HepG2 (cell line): ENCODE measurements around the gene ZNRF3. TPM values are rescaled to one million over a fixed set of nuclear protein-coding genes. Genes with fewer than 3 reads are reported as not detected.

Source experiments
- ARNTL ChIP-seq: sonication (generic); formaldehyde crosslinking; IDR thresholded peaks from 2 replicates; pipeline ENCODE4 v1.4.0; 2020; ENCODE audit warnings: mild to moderate bottlenecking, missing genetic modification reagents
- BCL6 ChIP-seq: IDR thresholded peaks from 2 replicates; pipeline ENCODE4 v1.6.1; 2016; ENCODE audit warnings: missing genetic modification reagents, missing compliant biosample characterization
- BRCA1 ChIP-seq: sonication (generic); formaldehyde crosslinking; IDR thresholded peaks from 2 replicates; pipeline ENCODE4 v1.4.0; 2020; ENCODE audit warnings: missing genetic modification reagents
- CAMTA2 ChIP-seq: sonication (generic); formaldehyde crosslinking; IDR thresholded peaks from 2 replicates; pipeline ENCODE4 v1.4.0; 2020; ENCODE audit warnings: mild to moderate bottlenecking, missing genetic modification reagents, borderline replicate concordance
- CTCF ChIP-seq: sonication (generic); formaldehyde crosslinking; IDR thresholded peaks from 2 replicates; pipeline ENCODE4 v1.5.0; 2020; ENCODE audit warnings: mild to moderate bottlenecking, missing genetic modification reagents, moderate library complexity
- FOSL2 ChIP-seq: sonication (generic); formaldehyde crosslinking; IDR thresholded peaks from 2 replicates; pipeline ENCODE4 v1.4.0; 2020; ENCODE audit warnings: missing genetic modification reagents
- FUBP1 ChIP-seq: sonication (generic); formaldehyde crosslinking; IDR thresholded peaks from 2 replicates; pipeline ENCODE4 v1.5.1; 2020; ENCODE audit warnings: missing genetic modification reagents, mild to moderate bottlenecking, borderline replicate concordance
- GATAD2A ChIP-seq: IDR thresholded peaks from 2 replicates; pipeline ENCODE4 v1.6.1; 2016
- GFI1 ChIP-seq: sonication (generic); formaldehyde crosslinking; IDR thresholded peaks from 2 replicates; pipeline ENCODE4 v1.5.0; 2020; ENCODE audit warnings: missing genetic modification reagents, mild to moderate bottlenecking, borderline replicate concordance
- GLI4 ChIP-seq: sonication (generic); formaldehyde crosslinking; IDR thresholded peaks from 2 replicates; pipeline ENCODE4 v1.5.1; 2020; ENCODE audit warnings: missing genetic modification reagents, mild to moderate bottlenecking, moderate library complexity, borderline replicate concordance
- HDAC2 ChIP-seq: sonication (generic); formaldehyde crosslinking; IDR thresholded peaks from 2 replicates; pipeline ENCODE4 v1.4.0; 2020; ENCODE audit warnings: missing genetic modification reagents
- MED1 ChIP-seq: sonication (generic); formaldehyde crosslinking; IDR thresholded peaks from 2 replicates; pipeline ENCODE4 v1.4.0; 2020; ENCODE audit warnings: missing genetic modification reagents
- ONECUT2 ChIP-seq: sonication (generic); formaldehyde crosslinking; IDR thresholded peaks from 2 replicates; pipeline ENCODE4 v1.4.0; 2020; ENCODE audit warnings: missing genetic modification reagents
- PHF21A ChIP-seq: sonication (generic); formaldehyde crosslinking; IDR thresholded peaks from 2 replicates; pipeline ENCODE4 v1.5.0; 2020; ENCODE audit warnings: mild to moderate bottlenecking, missing genetic modification reagents
- POLR2G ChIP-seq: fragments of 200-400 bp; formaldehyde crosslinking; IDR thresholded peaks from 2 replicates; pipeline ENCODE4 v1.6.1; 2018; ENCODE audit warnings: mild to moderate bottlenecking, low read depth, low read length, moderate library complexity
- RARA ChIP-seq: IDR thresholded peaks from 2 replicates; pipeline ENCODE4 v1.6.1; 2016; ENCODE audit warnings: missing genetic modification reagents, missing compliant biosample characterization
- RCOR2 ChIP-seq: IDR thresholded peaks from 2 replicates; pipeline ENCODE4 v1.6.1; 2016; ENCODE audit warnings: missing biosample characterization, missing genetic modification reagents
- RORA ChIP-seq: sonication (generic); formaldehyde crosslinking; IDR thresholded peaks from 2 replicates; pipeline ENCODE4 v1.5.0; 2020; ENCODE audit warnings: mild to moderate bottlenecking, missing genetic modification reagents, moderate library complexity
- SAP130 ChIP-seq: IDR thresholded peaks from 2 replicates; pipeline ENCODE4 v1.6.1; 2016; ENCODE audit warnings: low read depth
- SIX4 ChIP-seq: sonication (generic); formaldehyde crosslinking; IDR thresholded peaks from 2 replicates; pipeline ENCODE4 v1.4.0; 2020; ENCODE audit warnings: missing genetic modification reagents
- SKI ChIP-seq: fragments of 450-650 bp; IDR thresholded peaks from one replicate; pipeline ENCODE4 v1.6.1; 2018; ENCODE audit warnings: mild to moderate bottlenecking; ENCODE audit not compliant: partially characterized antibody
- SPEN ChIP-seq: sonication (generic); formaldehyde crosslinking; IDR thresholded peaks from 2 replicates; pipeline ENCODE4 v1.5.1; 2020; ENCODE audit warnings: low read depth, mild to moderate bottlenecking, missing genetic modification reagents
- ZNF10 ChIP-seq: sonication (generic); formaldehyde crosslinking; IDR thresholded peaks from 2 replicates; pipeline ENCODE4 v1.4.0; 2020; ENCODE audit warnings: mild to moderate bottlenecking, low read depth, missing genetic modification reagents, borderline replicate concordance
- ZNF740 ChIP-seq: sonication (generic); formaldehyde crosslinking; IDR thresholded peaks from 2 replicates; pipeline ENCODE4 v1.4.0; 2020; ENCODE audit warnings: missing genetic modification reagents
- polyA plus RNA-seq, 8 experiments: library from polyadenylated mRNA; depleted of rRNA in 3 of 8; stranded (reverse) in 7 of 8; unstranded in 1 of 8; fragments of >200 nt; fragmentation: Illumina TruSeq in 4 of 8; extraction: Trizol in 4 of 8; gene quantifications; 2 replicates each; pipeline versions ENCODE4 v1.2.1 to v1.2.3, GENCODE V29; 2011 to 2016; ENCODE audit warnings: low read depth in 4 of 8, missing spikeins in 1 of 8, mixed read lengths in 1 of 8; ENCODE audit not compliant: insufficient read depth in 1 of 8
- total RNA-seq, 5 experiments: library from RNA; depleted of rRNA; stranded (reverse); fragments of >200 nt; fragmentation: Illumina TruSeq; extraction: Trizol; gene quantifications; 2 replicates each; pipeline ENCODE4 v1.2.3, GENCODE V29; 2016; ENCODE audit warnings: low read depth in 1 of 5
- TF ChIP-seq, protein P1 (sequence below): sonication (generic); formaldehyde crosslinking; conservative IDR thresholded peaks from 2 replicates; pipeline ENCODE4 v1.4.0; 2020; ENCODE audit warnings: mild to moderate bottlenecking, missing genetic modification reagents, moderate library complexity

The ZNRF3 gene
- total and polyA plus RNA-seq, 2 of the 13 experiments (the other 11 are each of a cell fraction or from before 2014, with no cell fraction given), result 20.3 to 36.7 TPM

DNA sequence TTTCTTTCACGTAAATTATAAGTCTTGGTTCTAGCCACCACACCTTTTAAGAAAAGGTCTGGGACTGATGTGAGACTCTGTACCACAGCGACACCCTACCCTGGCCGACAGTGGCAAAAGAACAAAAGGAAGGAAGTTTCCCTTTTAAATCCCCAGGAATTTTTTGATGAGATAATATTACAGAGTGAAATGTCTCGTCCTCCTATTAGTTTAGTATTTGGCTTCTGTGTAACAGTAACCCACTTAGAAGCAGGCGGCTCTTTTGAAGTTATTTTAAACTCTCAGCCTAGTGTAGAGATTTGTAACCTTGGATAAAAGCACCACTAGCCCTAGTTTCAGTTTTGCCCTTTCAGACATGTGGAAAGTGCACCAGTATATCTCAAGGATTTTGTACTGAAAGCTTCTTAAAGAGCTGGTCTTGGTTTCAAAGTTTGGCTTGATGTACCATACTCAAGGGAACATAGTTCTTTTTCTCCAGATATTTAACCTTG is 94.2 kb downstream of the ZNRF3 start (continued):
- peak; percentile 51 for TF ChIP-seq GATAD2A (CRISPR knock-in tag)
- TF ChIP-seq BRCA1 (CRISPR knock-in tag), result no peak
- TF ChIP-seq RORA (CRISPR knock-in tag), result no peak
- TF ChIP-seq RCOR2, result peak; percentile 22; the same call in 1 of the 2 replicates
- 0 out of 2 replicates have a peak, but pooled peaks have one; percentile 29 for TF ChIP-seq POLR2G
- no peak for TF ChIP-seq ONECUT2 (CRISPR knock-in tag)
- no peak for TF ChIP-seq GLI4 (CRISPR knock-in tag)
- TF ChIP-seq SPEN (CRISPR knock-in tag), result no peak
- peak; percentile 82 for TF ChIP-seq RARA (CRISPR knock-in tag)
- peak; percentile 53; the same call in 1 of the 2 replicates for TF ChIP-seq PHF21A (CRISPR knock-in tag)
- TF ChIP-seq HDAC2 (CRISPR knock-in tag), result peak; percentile 59; the same call in 1 of the 2 replicates
- no peak for TF ChIP-seq ZNF10 (CRISPR knock-in tag)
- TF ChIP-seq, protein P1, sequence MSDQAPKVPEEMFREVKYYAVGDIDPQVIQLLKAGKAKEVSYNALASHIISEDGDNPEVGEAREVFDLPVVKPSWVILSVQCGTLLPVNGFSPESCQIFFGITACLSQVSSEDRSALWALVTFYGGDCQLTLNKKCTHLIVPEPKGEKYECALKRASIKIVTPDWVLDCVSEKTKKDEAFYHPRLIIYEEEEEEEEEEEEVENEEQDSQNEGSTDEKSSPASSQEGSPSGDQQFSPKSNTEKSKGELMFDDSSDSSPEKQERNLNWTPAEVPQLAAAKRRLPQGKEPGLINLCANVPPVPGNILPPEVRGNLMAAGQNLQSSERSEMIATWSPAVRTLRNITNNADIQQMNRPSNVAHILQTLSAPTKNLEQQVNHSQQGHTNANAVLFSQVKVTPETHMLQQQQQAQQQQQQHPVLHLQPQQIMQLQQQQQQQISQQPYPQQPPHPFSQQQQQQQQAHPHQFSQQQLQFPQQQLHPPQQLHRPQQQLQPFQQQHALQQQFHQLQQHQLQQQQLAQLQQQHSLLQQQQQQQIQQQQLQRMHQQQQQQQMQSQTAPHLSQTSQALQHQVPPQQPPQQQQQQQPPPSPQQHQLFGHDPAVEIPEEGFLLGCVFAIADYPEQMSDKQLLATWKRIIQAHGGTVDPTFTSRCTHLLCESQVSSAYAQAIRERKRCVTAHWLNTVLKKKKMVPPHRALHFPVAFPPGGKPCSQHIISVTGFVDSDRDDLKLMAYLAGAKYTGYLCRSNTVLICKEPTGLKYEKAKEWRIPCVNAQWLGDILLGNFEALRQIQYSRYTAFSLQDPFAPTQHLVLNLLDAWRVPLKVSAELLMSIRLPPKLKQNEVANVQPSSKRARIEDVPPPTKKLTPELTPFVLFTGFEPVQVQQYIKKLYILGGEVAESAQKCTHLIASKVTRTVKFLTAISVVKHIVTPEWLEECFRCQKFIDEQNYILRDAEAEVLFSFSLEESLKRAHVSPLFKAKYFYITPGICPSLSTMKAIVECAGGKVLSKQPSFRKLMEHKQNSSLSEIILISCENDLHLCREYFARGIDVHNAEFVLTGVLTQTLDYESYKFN (CRISPR knock-in tag), result peak; percentile 33
- TF ChIP-seq ZNF740 (CRISPR knock-in tag), result no peak
- peak; percentile 45 for TF ChIP-seq CTCF (CRISPR knock-in tag)
- no peak for TF ChIP-seq FUBP1 (CRISPR knock-in tag)
- peak; percentile 95 for TF ChIP-seq GFI1
- no peak for TF ChIP-seq CAMTA2 (CRISPR knock-in tag)
- 0 out of 2 replicates have a peak, but pooled peaks have one; percentile 56 for TF ChIP-seq SIX4 (CRISPR knock-in tag)
- peak; percentile 57 for TF ChIP-seq SKI
- 0 out of 2 replicates have a peak, but pooled peaks have one; percentile 7 for TF ChIP-seq FOSL2
- 0 out of 2 replicates have a peak, but pooled peaks have one; percentile 19 for TF ChIP-seq ARNTL
- peak; percentile 79 for TF ChIP-seq MED1 (CRISPR knock-in tag)
- peak; percentile 96 for TF ChIP-seq BCL6 (CRISPR knock-in tag)
- peak; percentile 58 for TF ChIP-seq SAP130
